HEK293 (cell line): Measurements from ENCODE around the gene THBS2.
A peak's percentile ranks its signal among the peaks of the same experiment; 100 is the strongest.

Experiments used
- CTCF ChIA-PET: fragments of 350-600 bp; formaldehyde crosslinking; extraction: SDS; loops from one replicate; lab custom pipeline; 2021; ENCODE audit warnings: antibody characterized with exemption; lab: Yijun Ruan, JAX
- POLR2A ChIA-PET: fragments of 300-600 bp; formaldehyde crosslinking; extraction: SDS; loops from one replicate; lab custom pipeline; 2020; ENCODE audit warnings: antibody characterized with exemption, inconsistent platforms; lab: Yijun Ruan, JAX
- H3K27ac ChIP-seq: fragments of 200-500 bp; sonication (Bioruptor generic); 2 replicates; pipeline ENCODE4 v1.5.1; 2014; ENCODE audit warnings: low read depth, low read length, control low read depth, inconsistent platforms; ENCODE audit errors: extremely low read depth
- H3K36me3 ChIP-seq, 2 experiments: fragments of 200-500 bp in 1 of 2; sonication (Bioruptor generic) in 1 of 2; 1 replicate in 1 of 2; 2 replicates in 1 of 2; pipeline ENCODE4 v1.5.1; 2014 to 2017; ENCODE audit warnings: inconsistent platforms in 2 of 2, low read length in 2 of 2; ENCODE audit not compliant: control insufficient read depth in 2 of 2, insufficient read depth in 1 of 2
- H3K4me1 ChIP-seq: fragments of 200-500 bp; sonication (Bioruptor generic); 2 replicates; pipeline ENCODE4 v1.5.1; 2014; ENCODE audit warnings: mild to moderate bottlenecking, low read length, inconsistent platforms; ENCODE audit not compliant: control insufficient read depth, insufficient read depth
- H3K4me3 ChIP-seq: 2 replicates; pipeline ENCODE4 v1.5.1; 2011; ENCODE audit warnings: low read depth, mild to moderate bottlenecking, control low read depth, low read length, moderate library complexity
- H3K9me3 ChIP-seq: fragments of 200-500 bp; sonication (Bioruptor generic); 2 replicates; pipeline ENCODE4 v1.5.1; 2014; ENCODE audit warnings: low read depth, low read length, inconsistent platforms; ENCODE audit not compliant: control insufficient read depth, insufficient read depth
- ELK4 ChIP-seq: IDR thresholded peaks from 2 replicates; pipeline ENCODE4 v1.6.1; 2011; ENCODE audit warnings: mild to moderate bottlenecking, low read depth, low read length, borderline replicate concordance
- MYNN ChIP-seq: fragments of 450-650 bp; formaldehyde crosslinking; IDR thresholded peaks from 2 replicates; pipeline ENCODE4 v1.5.1; 2016; ENCODE audit warnings: missing biosample characterization, missing genetic modification characterization, borderline replicate concordance
- MZF1 ChIP-seq: fragments of 450-650 bp; formaldehyde crosslinking; IDR thresholded peaks from 2 replicates; pipeline ENCODE4 v1.5.1; 2017; ENCODE audit warnings: missing biosample characterization, missing genetic modification characterization, borderline replicate concordance
- PATZ1 ChIP-seq: fragments of 450-650 bp; formaldehyde crosslinking; IDR thresholded peaks from 2 replicates; pipeline ENCODE4 v1.5.1; 2016; ENCODE audit warnings: missing biosample characterization, missing genetic modification characterization
- REPIN1 ChIP-seq: fragments of 450-650 bp; formaldehyde crosslinking; IDR thresholded peaks from 2 replicates; pipeline ENCODE4 v1.5.1; 2017; ENCODE audit warnings: missing biosample characterization, missing genetic modification characterization, low read depth
- SCRT2 ChIP-seq: fragments of 450-650 bp; formaldehyde crosslinking; IDR thresholded peaks from 2 replicates; pipeline ENCODE4 v1.5.1; 2016; ENCODE audit warnings: missing biosample characterization, missing genetic modification characterization
- TCF7L2 ChIP-seq: IDR thresholded peaks from 2 replicates; pipeline ENCODE4 v1.6.1; 2011; ENCODE audit warnings: low read depth, mild to moderate bottlenecking, inconsistent platforms, low read length, moderate library complexity, borderline replicate concordance
- ZBTB21 ChIP-seq: fragments of 450-650 bp; formaldehyde crosslinking; IDR thresholded peaks from 2 replicates; pipeline ENCODE4 v1.5.1; 2017; ENCODE audit warnings: missing biosample characterization, missing genetic modification characterization
- ZEB2 ChIP-seq: fragments of 450-650 bp; formaldehyde crosslinking; IDR thresholded peaks from 2 replicates; pipeline ENCODE4 v1.5.1; 2016; ENCODE audit warnings: missing biosample characterization, missing genetic modification characterization
- ZNF140 ChIP-seq: fragments of 450-650 bp; formaldehyde crosslinking; IDR thresholded peaks from 2 replicates; pipeline ENCODE4 v1.5.1; 2016; ENCODE audit warnings: missing biosample characterization, missing genetic modification characterization
- ZNF184 ChIP-seq: fragments of 450-650 bp; IDR thresholded peaks from 2 replicates; pipeline ENCODE4 v1.5.1; 2018; ENCODE audit warnings: missing biosample characterization, mild to moderate bottlenecking, missing genetic modification characterization
- ZNF2 ChIP-seq: fragments of 450-650 bp; formaldehyde crosslinking; IDR thresholded peaks from 2 replicates; pipeline ENCODE4 v1.5.1; 2016; ENCODE audit warnings: missing biosample characterization, missing genetic modification characterization
- ZNF223 ChIP-seq: fragments of 450-650 bp; formaldehyde crosslinking; IDR thresholded peaks from 2 replicates; pipeline ENCODE4 v1.5.1; 2016; ENCODE audit warnings: missing biosample characterization, missing genetic modification characterization
- ZNF366 ChIP-seq: fragments of 450-650 bp; formaldehyde crosslinking; conservative IDR thresholded peaks from 2 replicates; pipeline ENCODE4 v1.5.1; 2016; ENCODE audit warnings: missing biosample characterization, missing genetic modification characterization
- ZNF518A ChIP-seq: fragments of 450-650 bp; formaldehyde crosslinking; conservative IDR thresholded peaks from 2 replicates; pipeline ENCODE4 v1.5.1; 2016; ENCODE audit warnings: low read depth, missing biosample characterization, missing genetic modification characterization
- ZNF561 ChIP-seq: fragments of 450-650 bp; IDR thresholded peaks from 2 replicates; pipeline ENCODE4 v1.5.1; 2018; ENCODE audit warnings: missing biosample characterization, missing genetic modification characterization, borderline replicate concordance
- ZNF692 ChIP-seq: fragments of 450-650 bp; formaldehyde crosslinking; IDR thresholded peaks from 2 replicates; pipeline ENCODE4 v1.5.1; 2016; ENCODE audit warnings: missing biosample characterization, missing genetic modification characterization
- ZNF768 ChIP-seq: fragments of 450-650 bp; formaldehyde crosslinking; IDR thresholded peaks from 2 replicates; pipeline ENCODE4 v1.5.1; 2018; ENCODE audit warnings: missing biosample characterization, mild to moderate bottlenecking, missing genetic modification characterization
- ZNF777 ChIP-seq: fragments of 450-650 bp; formaldehyde crosslinking; IDR thresholded peaks from 2 replicates; pipeline ENCODE4 v1.5.1; 2017; ENCODE audit warnings: missing biosample characterization, missing genetic modification characterization, borderline replicate concordance
- ZSCAN23 ChIP-seq: fragments of 450-650 bp; formaldehyde crosslinking; IDR thresholded peaks from 2 replicates; pipeline ENCODE4 v1.5.1; 2016; ENCODE audit warnings: missing biosample characterization, missing genetic modification characterization

THBS2 gene

GRCh38 chr6:169292338-169293124 is 38.9 kb upstream of the THBS2 start (continued):
- TF ChIP-seq ELK4 (no peak), ZBTB21 (tag by site-specific recombination) (peak; percentile 77), REPIN1 (tag by site-specific recombination) (no peak), ZNF223 (no peak), SCRT2 (tag by site-specific recombination) (peak; percentile 57), TCF7L2 (peak; percentile 85), ZNF366 (peak; percentile 60; the same call in 1 of the 2 replicates), ZNF184 (peak; percentile 16; the same call in 1 of the 2 replicates), ZNF518A (tag by site-specific recombination) (peak; percentile 30; the same call in 1 of the 2 replicates), MZF1 (tag by site-specific recombination) (no peak), ZEB2 (tag by site-specific recombination) (peak; percentile 60; the same call in 1 of the 2 replicates), ZNF768 (no peak), MYNN (0 out of 2 replicates have a peak, but pooled peaks have one; percentile 20), ZNF140 (tag by site-specific recombination) (no peak), ZNF692 (tag by site-specific recombination) (peak; percentile 45; the same call in 1 of the 2 replicates)

- no peak overlapping the region for H3K4me3 ChIP-seq
- CTCF ChIA-PET, result no interaction called here
- TF ChIP-seq ZNF2 (tag by site-specific recombination) (no peak), REPIN1 (tag by site-specific recombination) (no peak), PATZ1 (tag by site-specific recombination) (no peak), ELK4 (no peak), TCF7L2 (no peak), ZSCAN23 (tag by site-specific recombination) (no peak), ZNF561 (tag by site-specific recombination) (no peak), ZNF777 (no peak)
- TF ChIP-seq, all 188 proteins: peak for 0
- H3K4me1 ChIP-seq, result no peaks in the 10 kb centered on the region
- no peak overlapping the region for H3K27ac ChIP-seq
- H3K36me3 ChIP-seq, result no peaks in the 10 kb centered on the region
- H3K9me3 ChIP-seq, result no peaks in the 10 kb centered on the region
- POLR2A ChIA-PET, result no interaction called here
These were observed 38.1 kb upstream of the THBS2 start for GRCh38 chr6:169291646-169292337.
